HG02981 (cell line): ENCODE measurements around the gene NEIL1.
"Not testable (repeated sequence)": the region's sequence is repeated elsewhere in the genome, so short reads cannot be mapped to it uniquely, and the experiment has no call there.

ENCODE experiments used
- ATAC-seq: cut with Tn5 transposase; IDR thresholded peaks from one replicate; pipeline ENCODE4 v1.9.1; 2021; ENCODE audit warnings: mild to moderate bottlenecking, moderate library complexity; ENCODE audit not compliant: unreplicated experiment

Gene NEIL1

GRCh38 chr15:75371486-75371885 is 24.6 kb downstream of the NEIL1 start:
- no peak for ATAC-seq

DNA sequence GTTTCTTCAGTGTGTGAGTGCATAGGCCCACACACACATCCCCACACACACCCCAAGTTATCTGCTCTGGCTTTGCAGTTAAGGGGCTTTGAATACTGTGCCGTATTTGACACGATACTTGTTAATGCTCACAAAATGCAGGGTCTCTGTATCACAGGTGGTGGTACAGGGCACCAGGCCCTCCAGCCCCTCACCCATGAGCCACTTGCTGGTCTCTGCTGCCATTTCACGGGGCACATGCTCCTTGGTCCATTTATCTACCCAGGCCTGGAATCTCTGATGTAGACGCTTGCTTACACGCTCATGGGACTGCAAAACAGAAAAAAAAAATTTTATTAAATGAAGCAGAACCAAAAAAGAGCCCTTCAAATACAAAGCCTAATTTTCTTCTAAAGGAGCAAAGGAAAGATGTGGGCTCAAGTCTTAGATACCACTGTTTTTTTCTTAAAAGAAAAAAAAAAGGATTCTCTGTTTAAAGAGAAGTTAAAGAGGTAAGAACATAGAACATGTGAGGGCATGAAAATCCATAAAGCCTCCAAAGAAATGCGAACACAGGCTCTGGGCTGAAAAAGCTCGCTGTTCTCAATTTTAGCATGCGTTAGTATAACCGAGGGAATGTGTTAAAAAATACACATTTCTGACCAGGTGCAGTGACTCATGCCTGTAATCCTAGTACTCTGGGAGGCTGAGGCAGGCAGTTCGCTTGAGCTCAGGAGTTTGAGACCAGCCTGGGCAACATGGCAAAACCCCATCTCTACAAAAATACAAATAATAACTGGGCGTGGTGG is 25.3 kb downstream of the NEIL1 start:
- ATAC-seq = no peak

- ATAC-seq = no peak
Observed at GRCh38 chr15:75380773-75381172, 33.9 kb downstream of the NEIL1 start.

DNA sequence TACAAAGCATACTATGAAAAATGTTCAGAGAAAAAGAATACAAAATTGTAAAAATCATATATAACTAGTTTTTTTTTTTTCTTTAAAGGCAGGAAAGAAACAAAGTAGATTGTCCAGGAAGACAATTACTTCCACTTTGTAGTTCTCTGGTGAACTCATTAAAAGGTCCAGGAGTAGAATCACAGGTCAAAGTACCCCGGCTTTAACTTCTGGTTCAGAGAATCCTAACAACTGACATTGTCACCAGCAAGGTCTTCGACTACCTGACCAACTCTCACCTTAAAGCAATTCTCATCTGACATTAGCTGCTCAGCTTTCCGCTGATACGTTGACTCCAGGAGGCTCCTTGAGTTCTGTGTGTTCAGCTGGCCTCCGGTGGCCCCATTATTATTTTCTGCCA is 37.1 kb downstream of the NEIL1 start:
- ATAC-seq = not testable (repeated sequence)

GRCh38 chr15:75389791-75390382 is 43.0 kb downstream of the NEIL1 start:
- ATAC-seq = no peak

DNA sequence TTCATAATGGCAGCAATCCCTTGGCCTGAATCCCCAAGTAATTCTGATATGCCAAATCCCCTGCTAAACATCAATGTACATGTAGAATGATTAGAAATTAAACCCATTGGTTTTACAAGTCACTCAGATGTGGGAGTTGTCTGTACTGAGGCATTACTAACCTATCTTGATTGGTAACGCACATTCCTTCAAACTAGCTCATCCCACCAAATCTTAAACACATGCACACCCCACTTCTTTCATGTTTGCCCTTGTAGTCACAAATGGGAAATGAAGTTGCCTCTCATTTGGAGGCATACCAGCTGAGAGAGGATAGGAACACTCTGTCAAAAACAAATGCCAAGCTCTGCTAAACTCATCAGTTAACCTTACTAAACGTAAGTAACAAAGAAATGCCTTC is 50.7 kb downstream of the NEIL1 start:
- ATAC-seq = no peak

DNA sequence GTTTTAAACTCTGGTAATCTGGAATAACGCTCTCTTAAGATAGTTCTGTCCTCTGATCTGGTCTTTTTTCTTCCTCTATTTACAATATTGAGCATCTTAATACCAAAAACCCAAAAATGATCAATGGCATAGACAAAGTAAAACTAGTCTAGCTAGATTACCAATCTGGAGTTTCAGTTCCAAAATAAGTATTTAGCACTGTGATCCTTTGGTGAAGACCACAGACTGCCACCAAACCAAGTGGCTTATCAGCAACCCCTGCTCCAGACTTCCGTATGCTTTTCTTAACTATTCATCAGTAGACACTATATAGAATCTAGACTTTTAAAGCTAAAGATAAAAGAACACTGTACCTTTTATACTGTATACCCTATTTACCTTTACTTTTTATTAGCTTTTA is 57.1 kb downstream of the NEIL1 start:
- no peak for ATAC-seq
